HEK293T (cell line): ENCODE data around the gene THSD7A.

Source experiments
- CTCF ChIA-PET: fragments of 350-600 bp; formaldehyde crosslinking; extraction: SDS; loops from one replicate; lab custom pipeline; 2021; ENCODE audit warnings: antibody characterized with exemption, inconsistent platforms; lab: Yijun Ruan, JAX
- POLR2A ChIA-PET: fragments of 350-600 bp; formaldehyde crosslinking; extraction: SDS; loops from one replicate; lab custom pipeline; 2020; ENCODE audit warnings: antibody characterized with exemption, inconsistent platforms; lab: Yijun Ruan, JAX
- DNase-seq: peaks from one replicate; pipeline ENCODE4 v3.0.0; 2012; ENCODE audit warnings: mixed read lengths; ENCODE audit errors: extremely low spot score
- ARNT ChIP-seq: fragments of 450-650 bp; IDR thresholded peaks from 2 replicates; pipeline ENCODE4 v1.6.1; 2017; ENCODE audit warnings: mild to moderate bottlenecking
- BHLHE40 ChIP-seq: fragments of 450-650 bp; IDR thresholded peaks from 2 replicates; pipeline ENCODE4 v1.6.1; 2016; ENCODE audit warnings: mild to moderate bottlenecking, moderate library complexity, borderline replicate concordance
- CTBP1 ChIP-seq: fragments of 450-650 bp; IDR thresholded peaks from 2 replicates; pipeline ENCODE4 v1.6.1; 2016; ENCODE audit warnings: borderline replicate concordance
- ELF4 ChIP-seq: fragments of 450-650 bp; IDR thresholded peaks from 2 replicates; pipeline ENCODE4 v1.6.1; 2017; ENCODE audit warnings: antibody characterized with exemption
- FOXA1 ChIP-seq: fragments of 450-650 bp; IDR thresholded peaks from 2 replicates; pipeline ENCODE4 v1.6.1; 2016; ENCODE audit warnings: mild to moderate bottlenecking
- FOXK2 ChIP-seq: fragments of 450-650 bp; IDR thresholded peaks from 2 replicates; pipeline ENCODE4 v1.6.1; 2016; ENCODE audit warnings: mild to moderate bottlenecking
- FOXM1 ChIP-seq: fragments of 450-650 bp; IDR thresholded peaks from 2 replicates; pipeline ENCODE4 v1.6.1; 2017; ENCODE audit warnings: mild to moderate bottlenecking, borderline replicate concordance
- HDGF ChIP-seq: fragments of 450-650 bp; IDR thresholded peaks from 2 replicates; pipeline ENCODE4 v1.6.1; 2017; ENCODE audit warnings: antibody characterized with exemption, borderline replicate concordance
- L3MBTL2 ChIP-seq: fragments of 450-650 bp; conservative IDR thresholded peaks from 2 replicates; pipeline ENCODE4 v1.6.1; 2016; ENCODE audit warnings: mild to moderate bottlenecking
- LEF1 ChIP-seq: fragments of 450-650 bp; IDR thresholded peaks from 2 replicates; pipeline ENCODE4 v1.6.1; 2017; ENCODE audit warnings: mild to moderate bottlenecking, borderline replicate concordance
- NFRKB ChIP-seq: fragments of 450-650 bp; IDR thresholded peaks from 2 replicates; pipeline ENCODE4 v1.6.1; 2016; ENCODE audit warnings: mild to moderate bottlenecking, moderate library complexity
- PKNOX1 ChIP-seq: fragments of 450-650 bp; IDR thresholded peaks from 2 replicates; pipeline ENCODE4 v1.6.1; 2016
- SP1 ChIP-seq: fragments of 450-650 bp; IDR thresholded peaks from 2 replicates; pipeline ENCODE4 v1.6.1; 2017
- SUZ12 ChIP-seq: fragments of 450-650 bp; IDR thresholded peaks from 2 replicates; pipeline ENCODE4 v1.6.1; 2016; ENCODE audit warnings: mild to moderate bottlenecking
- TARDBP ChIP-seq: fragments of 450-650 bp; IDR thresholded peaks from 2 replicates; pipeline ENCODE4 v1.6.1; 2016
- ZNF384 ChIP-seq: fragments of 450-650 bp; IDR thresholded peaks from 2 replicates; pipeline ENCODE4 v1.6.1; 2016

The THSD7A gene

GRCh38 chr7:11620406-11621253 lies 211.4 kb downstream of the THSD7A start:
- CTCF ChIA-PET = no interaction called here
- DNase-seq = no peak
- POLR2A ChIA-PET = no interaction called here
- no peak for TF ChIP-seq ARNT
- no peak for TF ChIP-seq CTBP1
- no peak for TF ChIP-seq FOXA1
- no peak for TF ChIP-seq LEF1
- no peak for TF ChIP-seq TARDBP
- no peak for TF ChIP-seq BHLHE40
- no peak for TF ChIP-seq SP1
- TF ChIP-seq ZNF384 = no peak
- TF ChIP-seq SUZ12 = no peak
- TF ChIP-seq PKNOX1 = no peak
- TF ChIP-seq ELF4 = no peak

GRCh38 chr7:11616466-11616865 lies 215.5 kb downstream of the THSD7A start:
- DNase-seq = no peak
- ChIA-PET POLR2A (no interaction called here), CTCF (no interaction called here)
- no peak for TF ChIP-seq FOXK2
- TF ChIP-seq TARDBP = no peak
- TF ChIP-seq PKNOX1 = no peak
- no peak for TF ChIP-seq NFRKB
- TF ChIP-seq LEF1 = no peak
- no peak for TF ChIP-seq ZNF384

GRCh38 chr7:11615174-11615573 lies 216.8 kb downstream of the THSD7A start:
- TF ChIP-seq L3MBTL2 (no peak), LEF1 (no peak), FOXA1 (no peak), FOXK2 (no peak), ELF4 (no peak), CTBP1 (no peak), TARDBP (no peak)
- no peak for DNase-seq
- CTCF ChIA-PET = no interaction called here
- POLR2A ChIA-PET = no interaction called here

- DNase-seq = no peak
- ChIA-PET POLR2A (no interaction called here), CTCF (no interaction called here)
- TF ChIP-seq PKNOX1 = no peak
- TF ChIP-seq SP1 = no peak
- TF ChIP-seq BHLHE40 = no peak
- TF ChIP-seq NFRKB = no peak
- TF ChIP-seq CTBP1 = no peak
- TF ChIP-seq TARDBP = no peak
- no peak for TF ChIP-seq SUZ12
- TF ChIP-seq ZNF384 = no peak
- no peak for TF ChIP-seq FOXA1
- no peak for TF ChIP-seq ARNT
- TF ChIP-seq HDGF = no peak
- no peak for TF ChIP-seq LEF1
- TF ChIP-seq L3MBTL2 = no peak
- no peak for TF ChIP-seq FOXK2
- no peak for TF ChIP-seq ELF4
- TF ChIP-seq FOXM1 = no peak
Observed at GRCh38 chr7:11613292-11613930, 218.6 kb downstream of the THSD7A start.

- TF ChIP-seq ARNT (no peak), SUZ12 (no peak), PKNOX1 (no peak), LEF1 (no peak), HDGF (no peak), CTBP1 (no peak), SP1 (no peak), ZNF384 (no peak), FOXA1 (no peak), FOXK2 (no peak), NFRKB (no peak), L3MBTL2 (no peak), ELF4 (no peak), FOXM1 (no peak)
- CTCF ChIA-PET = no interaction called here
- DNase-seq = no peak
Observed at GRCh38 chr7:11612737-11613136, 219.3 kb downstream of the THSD7A start.

GRCh38 chr7:11609096-11609670 lies 222.8 kb downstream of the THSD7A start:
- TF ChIP-seq PKNOX1 (no peak), NFRKB (no peak), ZNF384 (no peak), HDGF (no peak), SP1 (no peak), FOXA1 (no peak), SUZ12 (no peak), CTBP1 (no peak), FOXM1 (no peak), BHLHE40 (no peak), FOXK2 (no peak), ELF4 (no peak), LEF1 (no peak), L3MBTL2 (no peak), ARNT (no peak), TARDBP (no peak)
- ChIA-PET CTCF (no interaction called here), POLR2A (no interaction called here)
- no peak for DNase-seq

More at GRCh38 chr7:11612737-11613136, 219.3 kb downstream of the THSD7A start:
- POLR2A ChIA-PET = no interaction called here
